Myocyte (in vitro differentiated cells): ENCODE results near the gene TNIP3. TPM values are rescaled to one million over a fixed set of nuclear protein-coding genes. Genes with fewer than 3 reads are reported as not detected.
"Not testable (repeated sequence)": the region's sequence is repeated elsewhere in the genome, so short reads cannot be mapped to it uniquely, and the experiment has no call there.

ENCODE experiments used
- DNase-seq: peaks from one replicate; pipeline ENCODE4 v3.0.0-alpha.2; 2012; ENCODE audit warnings: low read depth
- total RNA-seq: library from RNA; depleted of rRNA; stranded (reverse); fragments of >200 nt; gene quantifications from 2 replicates; pipeline ENCODE4 v1.2.3, GENCODE V29; 2014

The TNIP3 gene
- total RNA-seq, 1 donor from 2014 or later = not detected

GRCh38 chr4:121180558-121180957 lies 16.4 kb upstream of the TNIP3 start:
- no peak for DNase-seq

GRCh38 chr4:121177246-121178137 lies 13.4 kb upstream of the TNIP3 start:
- peak; percentile 6 for DNase-seq

- no peak for DNase-seq
These were observed 12.2 kb upstream of the TNIP3 start for GRCh38 chr4:121176082-121176934.

- DNase-seq = not testable (repeated sequence)
These were observed 7.4 kb upstream of the TNIP3 start for GRCh38 chr4:121171477-121171876.

- no peak for DNase-seq
These were observed 4.5 kb upstream of the TNIP3 start for GRCh38 chr4:121168446-121169281.

- no peak for DNase-seq
These were observed 2.9 kb upstream of the TNIP3 start for GRCh38 chr4:121166976-121167375.

- DNase-seq = no peak
These were observed 1.1 kb upstream of the TNIP3 start for GRCh38 chr4:121165206-121165605.

- peak; percentile 19 for DNase-seq
These were observed 7.0 kb downstream of the TNIP3 start for GRCh38 chr4:121156822-121157769.

GRCh38 chr4:121155893-121156292 lies 8.2 kb downstream of the TNIP3 start:
- DNase-seq = peak; percentile 39

- no peak for DNase-seq
These were observed 10.0 kb downstream of the TNIP3 start for GRCh38 chr4:121154103-121154515.

- DNase-seq = no peak
These were observed 12.2 kb downstream of the TNIP3 start for GRCh38 chr4:121151942-121152341.

GRCh38 chr4:121150486-121150885 lies 13.6 kb downstream of the TNIP3 start:
- no peak for DNase-seq

- no peak for DNase-seq
These were observed 14.1 kb downstream of the TNIP3 start for GRCh38 chr4:121150003-121150402.

GRCh38 chr4:121148621-121149020 lies 15.5 kb downstream of the TNIP3 start:
- no peak for DNase-seq

- DNase-seq = no peak
These were observed 16.1 kb downstream of the TNIP3 start for GRCh38 chr4:121148000-121148399.

- DNase-seq = no peak
These were observed 17.6 kb downstream of the TNIP3 start for GRCh38 chr4:121146530-121146929.

- DNase-seq = no peak
These were observed 18.7 kb downstream of the TNIP3 start for GRCh38 chr4:121145430-121145829.

- no peak for DNase-seq
These were observed 20.1 kb downstream of the TNIP3 start for GRCh38 chr4:121144021-121144420.

GRCh38 chr4:121143131-121143530 lies 21.0 kb downstream of the TNIP3 start:
- no peak for DNase-seq
